Epidermal melanocyte (primary cell): ENCODE measurements around the gene DSCAM.
"Not testable (repeated sequence)": the region's sequence is repeated elsewhere in the genome, so short reads cannot be mapped to it uniquely, and the experiment has no call there.

Experiments used
- DNase-seq: peaks from one replicate; pipeline ENCODE4 v3.0.0; 2011; ENCODE audit warnings: low spot score; ENCODE audit not compliant: insufficient read length

Gene DSCAM

DNA sequence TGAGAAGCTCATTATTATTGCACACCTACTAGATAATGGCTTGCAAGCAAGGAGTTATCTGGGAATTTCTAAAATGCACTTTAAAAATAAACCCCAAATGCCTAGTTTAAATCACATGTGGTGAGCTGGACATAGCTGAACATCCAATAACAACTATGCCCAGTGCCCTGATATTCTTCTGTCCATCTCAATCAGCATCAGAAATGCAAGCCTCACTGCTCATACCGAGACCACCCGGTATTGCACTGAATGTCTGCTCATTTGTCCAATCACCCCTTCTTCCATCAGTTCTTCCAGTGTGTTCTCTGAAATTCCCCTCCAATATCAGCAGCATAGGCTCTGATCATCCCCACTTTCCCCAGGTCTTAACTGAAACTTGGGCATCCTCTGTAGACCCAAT is 383.8 kb downstream of the DSCAM start:
- no peak for DNase-seq

DNA sequence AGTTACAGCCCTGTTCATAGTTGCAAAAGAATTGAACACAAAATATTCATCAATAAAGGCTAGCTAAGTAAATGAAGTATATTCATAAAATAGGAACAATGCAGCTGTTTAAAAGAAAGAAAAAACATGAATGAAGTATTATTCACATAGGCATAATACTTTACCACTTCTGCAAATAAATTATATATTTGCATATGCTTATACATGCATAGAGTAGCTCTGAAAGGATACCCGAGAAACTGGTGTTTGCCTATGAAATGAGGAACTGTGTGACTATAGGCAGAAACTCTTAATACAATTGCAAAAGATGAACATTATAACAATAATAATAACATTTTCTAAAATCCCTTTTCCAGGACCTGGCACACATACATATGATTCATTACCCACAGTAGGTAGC is 385.9 kb downstream of the DSCAM start:
- DNase-seq = no peak

DNA sequence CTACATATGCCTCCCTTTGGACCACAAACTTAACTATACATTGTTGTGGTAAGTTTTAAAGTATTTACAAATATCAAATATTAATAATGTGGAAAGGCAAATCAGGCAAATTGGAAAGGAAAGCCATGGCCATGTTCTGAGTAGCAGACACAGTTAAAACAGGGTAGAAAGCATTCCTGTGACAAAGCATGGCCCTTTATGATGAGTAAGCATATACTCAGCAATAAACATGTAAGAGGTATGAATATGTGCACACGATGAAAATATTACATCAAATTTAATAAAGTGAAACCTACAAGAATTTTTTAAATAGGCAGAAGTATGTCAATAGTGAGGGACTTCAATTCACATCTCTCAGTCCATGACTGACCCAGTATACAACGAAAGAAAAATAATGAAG is 389.2 kb downstream of the DSCAM start:
- no peak for DNase-seq

DNA sequence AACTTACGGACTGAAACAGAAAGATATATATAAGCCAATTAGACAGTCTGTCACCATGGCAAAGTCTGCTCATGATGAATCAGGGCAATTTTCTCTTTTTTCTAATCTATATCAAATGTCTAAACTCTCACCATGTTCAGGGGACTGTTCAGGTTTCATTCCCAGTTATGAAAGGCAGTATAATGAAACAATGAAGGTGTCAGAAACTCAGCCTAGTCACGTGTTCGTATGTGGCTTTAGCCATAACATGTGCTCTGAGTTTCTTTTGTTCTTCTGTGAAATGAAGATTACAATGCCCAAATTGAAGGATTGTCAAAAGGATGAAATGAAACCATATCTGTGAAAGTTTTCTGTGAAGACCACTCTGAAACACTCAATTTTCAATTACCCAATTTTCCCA is 392.9 kb downstream of the DSCAM start:
- no peak for DNase-seq

DNA sequence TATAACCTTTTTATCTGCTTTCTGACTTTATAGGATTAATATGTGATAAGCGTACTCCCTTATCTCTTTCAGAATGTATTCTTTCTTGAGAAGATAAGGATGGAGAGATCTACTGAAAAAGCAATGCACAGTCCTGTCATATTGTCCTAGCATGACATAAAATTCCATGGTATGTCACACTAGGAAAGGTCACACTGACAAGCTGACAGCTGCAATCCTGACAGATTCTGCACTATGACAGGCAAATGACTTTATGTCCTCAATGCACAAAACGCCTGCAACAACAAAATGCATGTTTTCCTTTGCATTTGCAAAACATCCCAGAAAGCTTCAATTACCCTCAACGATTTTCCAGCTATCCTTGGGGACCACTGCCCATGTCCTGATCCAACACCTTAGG is 393.8 kb downstream of the DSCAM start:
- DNase-seq = no peak

DNA sequence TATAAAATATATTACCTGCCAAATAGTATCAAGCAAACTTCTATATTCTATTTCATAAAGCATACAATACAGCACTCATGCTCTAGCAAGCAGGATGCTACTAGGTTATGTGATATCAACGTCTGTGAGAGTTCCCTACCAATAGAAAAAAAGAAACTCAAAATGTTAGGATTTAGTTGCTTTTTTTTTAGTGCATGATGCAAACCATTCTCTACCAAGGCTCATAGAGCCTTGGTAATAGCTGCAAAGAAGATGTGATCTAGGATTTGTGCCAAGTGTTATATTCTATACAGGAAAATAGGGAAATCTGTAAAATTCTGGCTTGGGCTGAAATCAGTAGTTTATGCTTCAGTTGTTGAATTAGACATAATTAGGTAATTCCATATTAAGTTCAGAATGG is 394.4 kb downstream of the DSCAM start:
- DNase-seq = no peak

DNA sequence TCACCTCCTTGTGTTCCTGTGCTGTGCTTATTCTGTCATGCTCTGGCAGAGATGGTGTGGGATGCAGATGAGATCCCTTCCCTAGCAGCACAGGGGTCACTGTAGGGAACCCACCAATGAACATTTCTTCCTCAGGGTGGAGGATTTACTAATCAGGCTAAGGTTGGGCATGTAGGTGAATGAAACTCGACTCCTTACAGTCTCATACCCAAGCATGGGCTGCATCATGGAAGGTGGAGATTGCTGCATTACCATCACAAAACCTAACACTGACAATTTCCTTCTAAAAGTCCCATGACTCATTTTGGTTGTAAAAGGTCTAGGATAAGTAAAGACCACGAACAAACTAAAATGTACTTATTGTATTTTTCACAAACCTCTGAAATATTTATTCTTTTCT is 399.9 kb downstream of the DSCAM start:
- DNase-seq = no peak

DNA sequence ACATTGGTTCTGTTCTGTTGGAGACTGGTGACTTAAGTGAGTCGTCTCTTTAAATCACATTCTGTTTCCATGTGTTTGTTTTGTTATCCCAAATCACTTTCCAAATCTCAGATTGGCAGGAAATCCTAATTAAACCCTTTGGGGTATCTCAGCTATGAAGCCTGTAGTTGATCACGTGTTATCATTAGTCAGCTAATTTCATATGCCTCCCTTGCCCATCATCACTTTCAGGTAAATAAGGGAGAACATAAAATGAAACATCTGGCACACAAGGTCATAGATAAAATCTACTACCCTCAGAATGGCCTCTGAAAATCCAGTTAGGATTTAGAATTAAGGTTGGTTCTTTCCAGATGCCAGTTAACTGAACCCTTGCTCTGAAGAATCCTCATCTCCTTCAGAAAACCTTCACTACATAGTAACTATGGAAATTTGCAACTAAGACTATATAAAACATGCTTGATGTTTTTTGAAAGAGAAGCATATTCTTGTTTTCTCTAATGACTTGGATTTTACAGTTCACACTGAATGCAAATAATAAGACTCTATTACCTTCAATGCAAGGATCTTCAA is 401.5 kb downstream of the DSCAM start:
- DNase-seq = no peak

DNA sequence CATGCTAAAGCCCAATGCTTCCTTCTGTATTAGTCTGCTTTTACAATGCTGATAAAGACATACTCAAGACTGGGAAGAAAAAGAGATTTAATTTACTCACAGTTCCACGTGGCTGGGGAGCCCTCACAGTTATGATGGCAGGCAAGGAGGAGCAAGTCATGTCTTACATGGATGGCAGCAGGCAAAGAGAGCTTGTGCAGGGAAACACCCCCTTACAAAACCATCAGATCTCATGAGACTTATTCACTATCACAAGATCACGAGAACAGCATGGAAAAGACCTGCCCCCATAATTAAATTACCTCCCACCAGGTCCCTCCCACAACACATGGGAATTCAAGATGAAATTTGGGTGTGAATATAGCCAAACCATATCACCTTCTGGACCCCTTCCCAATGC is 407.4 kb downstream of the DSCAM start:
- DNase-seq = not testable (repeated sequence)

DNA sequence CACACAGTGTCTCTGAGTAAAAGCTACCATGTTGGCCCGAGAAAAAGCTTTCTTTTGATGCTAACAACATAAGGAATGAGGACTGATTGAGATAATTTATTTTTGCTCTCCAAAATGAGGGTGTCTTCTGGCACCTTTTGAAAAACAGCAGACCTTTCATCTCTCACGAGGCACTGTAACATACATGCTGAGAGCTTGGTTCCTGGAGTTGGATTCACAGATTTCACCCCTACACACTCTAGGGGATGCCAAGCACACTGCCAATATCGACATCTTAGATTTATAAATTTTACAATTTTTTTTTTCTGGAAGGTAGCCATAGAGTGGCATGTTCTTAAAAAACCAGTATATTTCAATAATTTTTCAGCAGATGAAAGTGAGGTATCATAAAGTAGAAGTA is 408.3 kb downstream of the DSCAM start:
- DNase-seq = no peak

DNA sequence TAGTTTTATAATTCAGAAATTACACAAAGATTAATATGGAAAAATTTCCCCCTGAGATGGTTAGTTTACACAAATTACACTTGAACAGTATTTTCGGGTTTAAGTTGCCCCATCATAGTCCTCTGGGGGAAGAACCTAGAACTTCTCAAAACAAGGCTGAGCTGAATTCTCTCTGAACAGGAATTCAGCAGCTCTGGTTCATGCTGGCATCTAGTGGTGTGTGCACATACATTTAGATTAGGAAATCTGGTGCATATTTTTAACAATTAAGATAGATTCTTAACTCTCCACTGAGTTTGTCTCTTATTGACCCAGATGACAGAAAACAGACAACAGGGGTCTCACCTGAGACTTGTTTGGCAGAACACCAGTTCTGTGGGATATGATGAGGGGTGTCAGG is 410.7 kb downstream of the DSCAM start:
- no peak for DNase-seq

DNA sequence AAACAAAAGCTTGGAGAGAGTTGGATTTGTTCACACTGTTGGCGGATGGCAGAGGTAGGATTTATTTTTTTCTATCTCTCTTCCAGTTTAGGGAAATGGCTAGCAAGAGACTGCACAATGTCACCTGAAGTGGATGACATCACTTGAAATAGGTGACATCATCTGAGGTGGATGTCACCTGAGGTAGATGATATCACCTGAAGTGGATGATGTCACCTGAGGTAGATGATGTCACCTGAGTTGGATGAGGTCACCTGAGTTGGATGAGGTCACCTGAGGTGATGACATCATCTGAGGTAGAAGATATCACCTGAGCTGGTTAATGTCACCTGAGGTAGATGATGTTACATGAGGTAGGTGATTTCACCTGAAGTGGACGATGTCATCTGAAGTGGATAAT is 413.4 kb downstream of the DSCAM start:
- no peak for DNase-seq

DNA sequence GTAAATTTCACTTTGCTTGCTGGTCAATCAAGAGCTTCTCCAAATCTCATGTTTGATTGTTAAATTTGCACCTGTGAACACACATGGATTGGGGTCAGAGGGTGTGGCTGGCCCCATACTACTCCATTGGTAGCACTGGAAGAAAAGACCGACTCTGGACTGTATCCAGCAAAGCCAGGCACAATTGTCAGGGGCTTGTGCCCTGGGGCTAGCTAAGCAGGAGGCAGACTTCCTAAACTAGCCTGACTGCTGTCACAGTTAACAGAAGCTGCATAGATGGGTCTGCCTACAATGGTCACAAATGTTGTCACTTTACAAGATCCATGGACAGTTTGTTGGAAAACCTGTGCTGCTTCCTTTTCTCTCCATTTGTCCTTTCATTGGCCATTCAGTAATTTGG is 421.0 kb downstream of the DSCAM start:
- no peak for DNase-seq

DNA sequence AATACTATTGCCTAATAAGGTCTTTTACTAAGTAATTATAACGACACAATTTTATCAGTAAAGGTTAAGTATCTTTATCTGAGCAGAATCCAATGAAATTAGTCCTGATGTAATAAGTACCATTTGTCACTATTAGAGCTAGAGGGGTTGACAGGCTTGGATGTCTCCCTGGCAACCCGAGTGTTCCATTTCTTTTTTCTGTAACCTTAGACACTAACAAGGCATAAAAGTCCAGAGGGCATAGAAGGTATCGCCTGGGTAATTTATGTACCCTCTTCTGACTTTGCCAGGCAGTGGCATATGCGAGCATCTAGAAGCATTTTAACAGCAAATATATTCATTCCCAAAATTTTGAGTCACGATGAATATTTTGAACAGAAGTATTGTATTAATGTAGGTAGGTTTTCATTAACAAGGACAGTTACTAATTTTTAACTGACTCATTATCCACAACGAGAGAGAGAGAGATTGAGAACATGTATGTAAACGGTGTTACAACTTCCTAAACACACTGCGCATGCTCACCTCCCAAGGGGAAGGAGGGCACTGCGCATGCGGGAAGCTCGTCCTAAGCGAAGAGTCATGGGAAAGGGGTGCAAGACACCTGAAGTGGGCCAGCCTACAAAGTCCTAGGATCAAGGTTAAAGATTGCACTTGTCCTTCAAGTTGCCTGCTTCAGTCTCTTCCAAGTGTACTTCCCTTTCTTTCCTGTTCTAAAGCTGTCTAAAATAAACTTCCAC is 423.9 kb downstream of the DSCAM start:
- no peak for DNase-seq

DNA sequence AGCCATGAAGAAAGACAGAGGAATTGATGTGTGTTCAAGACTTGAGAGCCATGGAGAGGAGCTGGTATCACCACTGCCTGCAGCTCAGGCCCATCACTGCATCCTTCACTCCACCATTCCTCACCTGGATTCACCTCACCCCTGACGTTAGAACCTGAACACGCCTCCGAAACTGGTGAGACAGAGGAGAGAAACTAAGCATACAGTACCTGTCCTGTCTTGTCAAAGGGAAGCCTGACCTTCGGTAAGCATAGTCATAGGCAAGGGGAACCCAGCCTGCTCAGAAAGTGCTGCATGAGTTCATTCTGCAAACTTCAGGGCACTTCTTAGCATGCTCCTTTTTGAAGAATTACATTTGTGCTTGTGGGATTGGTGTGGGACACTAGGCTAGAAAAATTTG is 425.8 kb downstream of the DSCAM start:
- DNase-seq = no peak

DNA sequence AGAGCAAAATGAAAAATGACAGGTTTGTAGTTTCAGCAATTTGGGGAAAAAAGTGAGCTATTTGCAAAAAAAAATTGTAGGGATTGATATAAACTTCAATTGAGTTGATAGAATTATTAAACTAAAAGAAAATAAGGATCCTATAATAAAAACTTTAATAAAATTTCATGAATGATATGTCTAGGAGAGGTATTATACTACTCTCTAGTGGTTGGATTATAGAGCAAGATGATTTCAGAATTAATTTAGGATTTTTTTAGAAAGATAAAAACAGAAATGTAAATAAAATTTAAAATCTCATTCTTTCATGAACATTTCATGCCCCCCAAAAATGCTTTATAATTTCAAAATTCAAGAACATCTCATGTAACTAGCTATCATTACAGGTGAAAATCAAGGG is 430.4 kb downstream of the DSCAM start:
- no peak for DNase-seq

DNA sequence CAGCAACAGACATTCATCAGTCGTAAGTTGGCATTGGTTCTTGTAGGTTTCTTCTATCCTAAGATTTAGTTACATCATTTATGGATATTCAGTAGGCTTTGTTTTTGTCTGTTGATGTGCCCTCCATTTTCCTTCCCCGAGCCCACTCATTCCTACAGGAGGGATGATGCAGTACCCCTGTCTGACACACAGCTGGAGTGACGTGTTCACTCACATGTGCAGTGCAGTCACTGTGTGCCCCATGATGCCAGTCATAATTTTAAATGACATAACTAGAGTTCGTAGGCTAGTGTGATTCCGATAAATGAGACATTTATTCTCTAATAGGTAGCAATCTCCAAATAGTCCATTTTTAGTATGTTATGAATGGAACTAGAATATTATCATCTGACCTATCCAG is 438.4 kb downstream of the DSCAM start:
- DNase-seq = no peak

DNA sequence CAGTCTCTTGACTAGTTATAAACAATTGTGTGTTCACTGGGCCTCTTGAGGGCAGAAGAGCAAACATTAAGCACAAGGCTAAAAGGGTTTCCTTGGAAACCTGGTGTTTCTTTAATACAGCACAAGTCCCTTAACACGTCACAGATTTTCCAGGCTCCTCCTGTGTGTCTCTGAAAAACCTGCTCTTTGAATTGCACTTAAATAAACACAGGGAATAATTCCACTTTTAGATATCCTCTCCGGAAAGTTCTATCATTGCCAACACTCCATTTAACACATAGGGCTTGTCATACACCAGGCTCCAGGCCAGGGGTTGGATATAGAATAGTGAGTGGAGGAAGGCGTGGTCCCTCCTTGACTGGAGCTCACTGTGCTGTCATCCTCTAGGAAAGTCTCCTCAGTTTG is 442.6 kb downstream of the DSCAM start:
- no peak for DNase-seq

DNA sequence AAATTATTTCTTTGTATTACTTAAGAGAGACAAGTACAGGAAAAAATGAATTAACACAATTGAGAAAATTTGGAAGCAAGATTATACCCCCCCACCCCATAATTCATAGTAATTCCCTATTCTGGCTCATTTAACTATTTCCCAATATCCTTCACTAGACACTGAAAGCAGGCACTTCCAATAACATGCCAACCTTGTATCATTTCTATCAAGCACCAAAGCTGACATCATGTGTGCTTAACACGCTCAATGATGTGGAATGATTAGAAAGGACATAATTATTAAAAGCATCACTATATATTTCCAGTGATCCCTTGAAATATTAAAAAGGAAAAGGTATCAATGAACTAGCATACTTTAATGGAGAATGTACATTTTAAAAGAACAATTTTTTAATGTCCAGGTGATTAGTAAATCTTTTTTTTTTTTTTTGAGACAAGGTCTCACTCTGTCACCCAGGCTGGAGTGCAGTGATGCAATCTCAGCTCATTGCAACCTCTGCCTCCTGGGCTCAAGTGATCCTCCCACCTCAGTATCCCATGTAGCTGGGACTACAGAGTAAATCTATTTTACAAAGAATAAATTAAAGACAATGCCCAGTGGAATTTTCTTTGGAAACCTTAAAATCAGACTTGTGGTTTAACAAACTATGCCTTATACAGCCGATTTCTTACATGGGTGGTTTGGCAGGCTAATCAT is 443.9 kb downstream of the DSCAM start:
- no peak for DNase-seq

DNA sequence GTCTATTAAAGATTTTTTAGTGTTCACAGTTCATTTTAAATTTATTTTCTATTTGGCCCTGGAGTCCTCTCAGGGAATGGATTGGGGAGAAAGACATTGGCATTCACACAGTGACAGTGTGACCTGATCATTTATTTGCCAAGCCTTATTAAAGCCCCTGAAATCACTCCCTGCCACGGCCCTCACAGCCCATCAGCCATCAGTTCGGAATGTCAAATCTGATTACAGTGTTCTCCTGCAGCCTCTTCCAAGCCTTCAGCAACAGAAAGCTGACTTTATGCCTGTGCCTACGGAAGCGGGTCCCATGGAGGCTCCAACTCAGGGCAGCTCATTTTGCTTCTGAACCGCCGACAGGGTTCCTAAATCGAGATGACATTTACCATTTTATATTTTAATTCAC is 451.2 kb downstream of the DSCAM start:
- DNase-seq = no peak

DNA sequence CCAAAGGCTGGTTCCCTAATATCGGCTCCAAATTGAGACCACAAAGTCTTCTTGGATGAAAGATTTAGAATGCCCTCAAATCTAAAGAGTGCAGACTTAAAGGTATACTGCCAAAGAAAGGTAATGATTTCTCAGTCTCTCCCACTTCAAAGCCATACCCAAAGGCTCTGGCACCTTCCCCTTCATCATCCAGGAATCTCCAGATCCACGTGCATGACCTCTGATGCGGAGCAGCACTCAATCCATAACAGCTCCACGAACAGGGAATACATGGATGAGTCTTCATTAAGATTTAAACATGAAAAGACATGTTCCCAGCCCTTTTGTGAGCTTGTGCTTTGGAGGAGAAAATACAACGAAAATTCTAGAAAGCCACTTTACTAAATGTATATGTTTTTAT is 453.9 kb downstream of the DSCAM start:
- no peak for DNase-seq

DNA sequence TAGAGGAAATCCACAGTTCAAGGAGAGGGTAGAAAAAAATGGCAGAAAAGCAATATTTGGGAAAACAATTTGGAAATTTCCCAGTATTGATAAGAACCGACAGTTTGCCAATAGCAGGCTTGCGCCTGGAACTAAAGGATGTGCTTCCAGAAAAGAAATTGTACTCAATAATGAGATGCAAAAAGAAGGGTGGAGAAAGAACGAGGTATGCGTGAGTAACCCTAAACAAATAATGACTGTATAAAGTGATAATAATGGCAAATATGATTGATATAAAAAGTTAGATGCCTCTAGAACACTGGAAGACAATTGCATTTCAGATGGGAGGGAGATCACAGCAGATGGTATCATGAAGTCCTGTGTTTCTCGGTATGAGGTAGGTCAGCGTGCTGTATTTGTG is 458.9 kb downstream of the DSCAM start:
- DNase-seq = no peak
